NCI-H128 (cell line): ENCODE measurements around the gene MT1E.

Experiments used
- DNase-seq: peaks from one replicate; lab custom pipeline; 2025; ENCODE audit not compliant: unreplicated experiment; lab: John Stamatoyannopoulos, UW

MT1E gene

GRCh38 chr16:56625943-56626654, 518 bp downstream of the MT1E start:
- DNase-seq = no peak

GRCh38 chr16:56626685-56627084, 1.1 kb downstream of the MT1E start:
- DNase-seq = no peak

GRCh38 chr16:56628486-56629350, 3.1 kb downstream of the MT1E start:
- DNase-seq = no peak

GRCh38 chr16:56629531-56629930, 4.0 kb downstream of the MT1E start:
- DNase-seq = no peak

- DNase-seq = no peak
Observed at GRCh38 chr16:56630134-56630533, 4.6 kb downstream of the MT1E start.

GRCh38 chr16:56631197-56631596, 5.6 kb downstream of the MT1E start:
- no peak for DNase-seq

- DNase-seq = no peak
Observed at GRCh38 chr16:56631832-56632155, 6.2 kb downstream of the MT1E start.

- DNase-seq = no peak
Observed at GRCh38 chr16:56632156-56632847, 6.7 kb downstream of the MT1E start, which contains the start of gene MT1M. TSS of gene MT1M (plus strand) at chr16:56632659. CDS start at chr16:56632732, 73 bp downstream.

GRCh38 chr16:56632848-56633365, 7.3 kb downstream of the MT1E start:
- DNase-seq = no peak

GRCh38 chr16:56633535-56633934, 8.0 kb downstream of the MT1E start:
- no peak for DNase-seq

- DNase-seq = no peak
Observed at GRCh38 chr16:56634715-56635440, 9.3 kb downstream of the MT1E start.

- DNase-seq = no peak
Observed at GRCh38 chr16:56635441-56635967, 9.9 kb downstream of the MT1E start.

GRCh38 chr16:56636616-56637413, 11.2 kb downstream of the MT1E start:
- no peak for DNase-seq

GRCh38 chr16:56637814-56638750, 12.5 kb downstream of the MT1E start, which contains the start of gene MT1A:
TSS of gene MT1A (plus strand) at chr16:56638666. CDS start at chr16:56638739, 73 bp downstream.
- no peak for DNase-seq

GRCh38 chr16:56639045-56639444, 13.5 kb downstream of the MT1E start:
- no peak for DNase-seq

GRCh38 chr16:56640076-56640475, 14.5 kb downstream of the MT1E start:
- no peak for DNase-seq

GRCh38 chr16:56641166-56641565, 15.6 kb downstream of the MT1E start:
- DNase-seq = no peak

GRCh38 chr16:56643080-56643778, 17.6 kb downstream of the MT1E start:
- DNase-seq = no peak
